ENCODE results near the gene NEB. TPM values are rescaled to one million over a fixed set of nuclear protein-coding genes. Genes with fewer than 3 reads are reported as not detected.

NEB gene
- total RNA-seq, 1 donor from 2014 or later, result 10.9 TPM

GRCh38 chr2:151437630-151438029 lies 296.6 kb downstream of the NEB start:
- intact Hi-C loops (cut with DNase I), result no loop called here
- DNase-seq (ENCODE audit: low spot score), result no peak

Other genes with a start within 250 kb of the NEB start
- gene ARL5A, start 93.9 kb upstream of the NEB start, total RNA-seq, result 60.9 TPM